Esophagus muscularis mucosa (tissue), 4 donors: ENCODE data around the gene TRIM7.

Experiments used
- CTCF ChIP-seq, 3 experiments: fragments of 200-600 bp in 2 of 3; fragments of 450-650 bp in 1 of 3; sonication (generic) in 2 of 3; IDR thresholded peaks; one replicate each; pipeline ENCODE4 v1.5.1; 2017 to 2019; ENCODE audit warnings: antibody characterized with exemption in 3 of 3, mild to moderate bottlenecking in 2 of 3, moderate library complexity in 1 of 3
- EP300 ChIP-seq: sonication (generic); formaldehyde crosslinking; IDR thresholded peaks from one replicate; pipeline ENCODE4 v1.6.1; 2017; ENCODE audit warnings: antibody characterized with exemption
- POLR2A ChIP-seq: fragments of 450-650 bp; IDR thresholded peaks from one replicate; pipeline ENCODE4 v1.6.1; 2017; ENCODE audit warnings: antibody characterized with exemption, moderate library complexity, mild to moderate bottlenecking, low read depth
- POLR2AphosphoS5 ChIP-seq, 2 donors: sonication (generic); formaldehyde crosslinking; IDR thresholded peaks; one replicate each; pipeline ENCODE4 v1.6.1; 2017; ENCODE audit warnings: antibody characterized with exemption in 2 of 2

- TF ChIP-seq CTCF (IDR thresholded peaks at IDR 0.05): no peak
- TF ChIP-seq EP300: no peak
- no peak for TF ChIP-seq POLR2AphosphoS5 (IDR thresholded peaks at IDR 0.05)
- TF ChIP-seq POLR2A: no peak
Observed at GRCh38 chr5:181171782-181172181, 33.2 kb downstream of the TRIM7 start.
